Measurements from ENCODE around the gene L3MBTL3. TPM values are rescaled to one million over a fixed set of nuclear protein-coding genes. Genes with fewer than 3 reads are reported as not detected.
"Not testable (repeated sequence)": the region's sequence is repeated elsewhere in the genome, so short reads cannot be mapped to it uniquely, and the experiment has no call there.

Gene L3MBTL3
- total RNA-seq, 2 experiments from 2014 or later, result 15.4 to 25.6 TPM

DNA sequence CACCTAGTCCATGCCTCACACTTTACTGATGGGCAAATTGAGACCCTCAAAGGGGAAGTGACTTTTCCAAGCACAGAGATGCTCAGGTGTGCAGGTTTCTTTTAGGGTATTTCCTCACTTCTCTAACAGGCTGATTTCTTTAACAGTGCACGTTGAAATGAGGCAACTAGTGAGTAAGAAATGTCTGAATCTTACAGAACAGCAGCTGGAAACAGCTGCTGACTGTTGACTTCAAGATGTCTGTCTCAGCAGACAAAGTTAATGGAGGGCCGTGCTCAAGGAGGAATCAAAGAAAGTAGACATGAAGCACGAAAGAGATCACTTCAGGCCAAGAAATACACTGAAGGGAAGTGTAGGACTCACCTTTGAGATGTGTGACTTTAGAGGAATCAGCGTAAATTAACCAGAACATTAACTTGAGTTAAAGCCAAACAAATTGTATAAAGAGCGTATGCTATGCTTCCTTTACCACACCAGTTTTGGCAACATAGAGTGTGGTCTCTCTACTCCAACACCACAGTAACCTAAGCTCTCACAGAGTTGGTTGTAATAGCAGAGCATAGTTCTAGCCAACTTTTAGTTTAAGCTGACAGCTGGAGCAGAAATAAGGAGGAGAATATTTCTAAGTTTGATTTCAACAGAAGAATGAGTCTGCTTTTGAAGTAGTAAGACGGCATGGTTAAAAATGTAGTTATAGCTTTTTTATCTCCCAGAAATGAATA lies 143.5 kb downstream of the L3MBTL3 start:
- Mint-ChIP-seq H3K36me3 (peaks cover 51% of the 10 kb centered on the region), H3K4me3 (no peak overlapping the region), H3K27me3 (no peaks in the 10 kb centered on the region), H3K9me3 (ENCODE audit: low read depth) (peaks cover 7% of the 10 kb centered on the region), H3K27ac (no peak overlapping the region), H3K4me1 (peaks cover 8% of the 10 kb centered on the region)
- DNase-seq (no peak), ATAC-seq (no peak)
- CTCF ChIA-PET, result interaction anchor here (0.6 kb wide), 1 partner anchor 48 kb away, joined by 3 read pairs; no protein-coding TSS in a partner anchor

DNA sequence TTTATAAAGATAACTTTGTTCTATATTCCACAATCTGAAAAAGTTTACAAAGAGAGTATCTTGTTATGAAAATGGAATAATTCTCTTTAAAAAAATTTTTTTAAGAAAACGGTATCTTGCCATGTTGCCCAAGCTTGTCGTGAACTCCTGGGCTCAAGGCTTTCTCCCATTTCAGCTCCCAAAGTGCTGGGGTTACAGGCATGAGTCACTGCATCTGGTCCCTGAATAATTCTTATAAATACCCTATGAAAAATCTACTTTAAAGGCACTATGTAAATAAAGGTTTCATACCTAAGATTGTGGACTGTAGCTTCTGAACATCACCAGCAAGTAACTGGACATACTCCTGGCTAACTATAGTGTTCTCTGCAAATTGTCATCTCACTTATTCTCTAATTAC lies 144.0 kb downstream of the L3MBTL3 start:
- no peak overlapping the region for H3K4me3 Mint-ChIP-seq
- H3K27ac Mint-ChIP-seq, result no peak overlapping the region
- CTCF ChIA-PET, result interaction anchor here (0.6 kb wide), 1 partner anchor 48 kb away, joined by 3 read pairs; no protein-coding TSS in a partner anchor
- DNase-seq (no peak), ATAC-seq (no peak)
- H3K9me3 Mint-ChIP-seq (ENCODE audit: low read depth), result peaks cover 7% of the 10 kb centered on the region
- H3K27me3 Mint-ChIP-seq, result no peaks in the 10 kb centered on the region
- peaks cover 55% of the 10 kb centered on the region for H3K36me3 Mint-ChIP-seq
- peaks cover 8% of the 10 kb centered on the region for H3K4me1 Mint-ChIP-seq

GRCh38 chr6:130163266-130163665 lies 144.9 kb downstream of the L3MBTL3 start:
- Mint-ChIP-seq H3K9me3 (ENCODE audit: low read depth) (peaks cover 6% of the 10 kb centered on the region), H3K27me3 (no peaks in the 10 kb centered on the region), H3K4me3 (no peak overlapping the region), H3K36me3 (peaks cover 54% of the 10 kb centered on the region), H3K4me1 (peaks cover 8% of the 10 kb centered on the region), H3K27ac (no peak overlapping the region)
- DNase-seq, result no peak
- ATAC-seq, result no peak
- CTCF ChIA-PET, result no interaction called here

DNA sequence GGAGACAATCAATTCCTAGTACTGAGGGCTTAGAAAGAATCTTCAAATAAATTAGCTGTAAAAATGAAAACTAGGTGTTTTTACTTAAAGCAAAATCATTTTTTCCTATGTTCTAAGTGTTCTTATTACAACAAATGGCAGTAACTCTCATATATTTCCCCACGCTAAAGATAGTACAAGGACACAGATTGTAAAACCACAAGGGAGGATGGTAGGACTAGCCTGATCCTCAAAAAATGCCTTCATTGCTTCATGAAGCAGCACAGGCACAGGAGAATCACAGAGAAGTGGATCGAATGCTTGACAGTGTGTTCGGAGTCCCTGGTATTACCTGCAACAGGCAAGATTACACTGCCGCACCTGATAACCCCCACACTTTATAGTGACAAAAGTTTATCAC lies 145.9 kb downstream of the L3MBTL3 start:
- H3K27ac Mint-ChIP-seq, result no peak overlapping the region
- H3K36me3 Mint-ChIP-seq, result peaks cover 47% of the 10 kb centered on the region
- H3K4me3 Mint-ChIP-seq, result no peak overlapping the region
- DNase-seq (no peak), ATAC-seq (no peak)
- CTCF ChIA-PET, result no interaction called here
- peaks cover 5% of the 10 kb centered on the region for H3K9me3 Mint-ChIP-seq (ENCODE audit: low read depth)
- H3K4me1 Mint-ChIP-seq, result peaks cover 8% of the 10 kb centered on the region
- H3K27me3 Mint-ChIP-seq, result no peaks in the 10 kb centered on the region

DNA sequence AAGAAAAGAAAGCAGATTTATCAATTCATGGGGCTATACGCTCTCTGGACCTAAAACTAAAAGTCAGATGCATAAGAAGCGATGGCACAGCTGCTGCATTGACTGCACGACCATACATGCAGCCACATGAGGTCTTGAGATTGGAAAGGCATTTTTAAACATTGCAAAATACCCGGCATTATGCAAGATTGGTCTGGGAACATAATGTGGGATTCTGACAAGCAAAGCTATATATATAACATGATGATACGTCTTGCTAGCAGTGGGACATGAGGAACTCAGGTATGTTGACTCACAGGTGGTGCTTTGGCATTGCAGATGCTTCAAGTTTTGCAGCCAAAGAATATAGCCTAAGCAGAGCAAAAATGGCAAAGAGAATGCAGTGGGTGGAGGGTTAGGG lies 149.3 kb downstream of the L3MBTL3 start:
- DNase-seq (no peak), ATAC-seq (no peak)
- H3K27me3 Mint-ChIP-seq, result no peaks in the 10 kb centered on the region
- CTCF ChIA-PET, result no interaction called here
- H3K9me3 Mint-ChIP-seq (ENCODE audit: low read depth), result peaks cover 17% of the 10 kb centered on the region
- peaks cover 49% of the 10 kb centered on the region for H3K36me3 Mint-ChIP-seq
- H3K4me1 Mint-ChIP-seq, result peaks cover 8% of the 10 kb centered on the region
- H3K27ac Mint-ChIP-seq, result no peak overlapping the region
- no peak overlapping the region for H3K4me3 Mint-ChIP-seq

DNA sequence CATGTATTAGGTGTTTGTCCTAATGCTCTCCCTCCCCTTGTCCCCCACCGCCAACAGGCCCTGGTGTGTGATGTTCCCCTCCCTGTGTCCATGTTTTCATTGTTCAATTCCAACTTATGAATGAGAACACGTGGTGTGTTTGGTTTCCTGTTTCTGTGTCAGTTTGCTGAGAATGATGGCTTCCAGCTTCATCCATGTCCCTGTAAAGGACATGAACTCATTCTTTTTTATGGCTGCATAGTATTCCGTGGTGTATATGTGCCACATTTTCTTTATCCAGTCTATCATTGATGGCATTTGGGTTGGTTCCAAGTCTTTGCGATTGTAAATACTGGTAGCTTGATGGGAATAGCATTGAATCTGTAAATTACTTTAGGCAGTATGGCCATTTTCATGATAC lies 151.8 kb downstream of the L3MBTL3 start:
- not testable (repeated sequence) for H3K27ac Mint-ChIP-seq, DNase-seq, ATAC-seq, H3K4me3 Mint-ChIP-seq, H3K4me1 Mint-ChIP-seq, H3K27me3 Mint-ChIP-seq
- CTCF ChIA-PET, result interaction anchor here (1.1 to 1.2 kb wide), 2 partner anchors 31 to 143 kb away, joined by 3 read pairs; no protein-coding TSS in a partner anchor
- H3K9me3 Mint-ChIP-seq (ENCODE audit: low read depth), result peaks cover 19% of the 10 kb centered on the region
- peaks cover 59% of the 10 kb centered on the region for H3K36me3 Mint-ChIP-seq

DNA sequence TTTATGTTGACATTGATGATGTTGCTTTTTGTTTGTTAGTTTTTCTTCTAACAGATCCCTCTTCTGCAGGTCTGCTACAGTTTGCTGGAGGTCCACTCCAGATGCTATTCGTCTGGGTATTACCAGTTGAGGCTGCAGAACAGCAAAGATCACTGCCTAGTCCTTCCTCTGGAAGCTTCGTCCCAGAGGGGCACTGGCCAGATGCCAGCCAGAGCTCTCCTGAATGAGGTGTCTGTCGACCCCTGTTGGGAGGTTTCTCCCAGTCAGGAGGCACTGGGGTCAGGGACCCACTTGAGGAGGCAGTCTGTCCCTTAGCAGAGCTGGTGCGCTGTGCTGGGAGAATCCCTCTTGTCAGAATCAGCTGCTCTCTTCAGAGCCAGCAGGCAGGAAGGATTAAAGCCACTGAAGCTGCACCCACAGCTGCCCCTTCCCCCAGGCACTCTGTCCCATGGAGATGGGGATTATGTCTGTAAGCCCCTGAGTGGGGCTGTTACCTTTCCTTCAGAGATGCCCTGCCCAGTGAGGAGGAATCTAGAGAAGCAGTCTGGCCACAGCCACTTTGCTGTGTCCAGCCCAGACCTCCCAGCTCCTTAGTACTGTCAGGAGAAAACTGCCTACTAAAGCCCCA lies 155.1 kb downstream of the L3MBTL3 start:
- peaks cover 62% of the 10 kb centered on the region for H3K36me3 Mint-ChIP-seq
- DNase-seq, H3K27ac Mint-ChIP-seq, H3K4me3 Mint-ChIP-seq, H3K27me3 Mint-ChIP-seq, ATAC-seq, CTCF ChIA-PET, H3K4me1 Mint-ChIP-seq: not testable (repeated sequence)
- H3K9me3 Mint-ChIP-seq (ENCODE audit: low read depth), result peaks cover 17% of the 10 kb centered on the region

- Mint-ChIP-seq H3K9me3 (ENCODE audit: low read depth) (peaks cover 10% of the 10 kb centered on the region), H3K27ac (no peak overlapping the region), H3K4me1 (peaks cover 8% of the 10 kb centered on the region), H3K27me3 (no peaks in the 10 kb centered on the region), H3K36me3 (peaks cover 70% of the 10 kb centered on the region), H3K4me3 (no peak overlapping the region)
- DNase-seq (no peak), ATAC-seq (no peak)
- CTCF ChIA-PET, result interaction anchor here (1.2 kb wide), 1 partner anchor 10 kb away, joined by 3 read pairs; no protein-coding TSS in a partner anchor
These were observed 158.0 kb downstream of the L3MBTL3 start for GRCh38 chr6:130176378-130176777.

DNA sequence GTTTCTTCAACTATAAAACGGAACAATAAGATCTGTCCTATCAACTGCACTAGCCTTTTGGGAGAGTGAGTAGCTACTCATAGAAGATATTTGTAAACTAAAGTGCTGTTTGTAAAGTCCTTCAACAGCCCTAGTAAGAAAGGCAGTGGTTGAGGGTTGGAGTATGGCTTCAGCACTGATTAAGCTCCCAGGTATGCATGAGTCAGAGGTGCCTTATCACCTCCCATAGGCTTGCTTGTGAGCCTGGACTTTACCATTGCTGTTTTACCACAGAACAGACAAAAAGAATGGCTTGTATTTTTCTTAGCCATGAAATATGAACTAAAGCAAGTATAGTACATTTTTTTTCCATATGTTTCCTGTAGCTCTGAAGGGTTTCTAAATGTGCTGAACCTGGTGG lies 160.3 kb downstream of the L3MBTL3 start:
- H3K9me3 Mint-ChIP-seq (ENCODE audit: low read depth), result no peaks in the 10 kb centered on the region
- H3K27me3 Mint-ChIP-seq, result no peaks in the 10 kb centered on the region
- H3K36me3 Mint-ChIP-seq, result peaks cover 68% of the 10 kb centered on the region

DNA sequence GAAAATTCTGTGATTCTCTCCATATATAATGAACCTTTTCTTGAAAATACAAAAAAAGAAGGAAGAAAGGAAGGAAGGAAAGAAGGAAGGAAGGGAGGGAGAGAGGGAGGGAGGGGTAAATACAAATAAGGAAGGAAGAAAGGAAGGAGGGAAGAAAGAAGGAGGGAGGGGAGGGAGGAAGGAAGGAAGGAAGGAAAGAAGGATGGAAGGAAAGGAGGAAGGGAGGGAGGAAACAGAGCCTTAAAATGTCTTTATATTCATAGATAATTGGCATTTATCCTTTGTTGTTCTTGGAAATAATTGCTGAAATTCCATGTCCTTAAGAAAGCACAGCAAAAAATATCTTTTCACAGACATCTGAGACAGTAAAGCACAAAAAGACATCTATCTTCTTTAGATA lies 164.1 kb downstream of the L3MBTL3 start:
- ATAC-seq, result no peak

More for the DNA sequence above, 160.3 kb downstream of the L3MBTL3 start:
- DNase-seq, result no peak
- CTCF ChIA-PET, result interaction anchor here (0.6 to 1.0 kb wide), 3 partner anchors 9 to 539 kb away, joined by 3 read pairs; no protein-coding TSS in a partner anchor
- ATAC-seq, result no peak
- H3K4me1 Mint-ChIP-seq, result peaks cover 23% of the 10 kb centered on the region
- no peak overlapping the region for H3K4me3 Mint-ChIP-seq
- H3K27ac Mint-ChIP-seq, result no peak overlapping the region

DNA sequence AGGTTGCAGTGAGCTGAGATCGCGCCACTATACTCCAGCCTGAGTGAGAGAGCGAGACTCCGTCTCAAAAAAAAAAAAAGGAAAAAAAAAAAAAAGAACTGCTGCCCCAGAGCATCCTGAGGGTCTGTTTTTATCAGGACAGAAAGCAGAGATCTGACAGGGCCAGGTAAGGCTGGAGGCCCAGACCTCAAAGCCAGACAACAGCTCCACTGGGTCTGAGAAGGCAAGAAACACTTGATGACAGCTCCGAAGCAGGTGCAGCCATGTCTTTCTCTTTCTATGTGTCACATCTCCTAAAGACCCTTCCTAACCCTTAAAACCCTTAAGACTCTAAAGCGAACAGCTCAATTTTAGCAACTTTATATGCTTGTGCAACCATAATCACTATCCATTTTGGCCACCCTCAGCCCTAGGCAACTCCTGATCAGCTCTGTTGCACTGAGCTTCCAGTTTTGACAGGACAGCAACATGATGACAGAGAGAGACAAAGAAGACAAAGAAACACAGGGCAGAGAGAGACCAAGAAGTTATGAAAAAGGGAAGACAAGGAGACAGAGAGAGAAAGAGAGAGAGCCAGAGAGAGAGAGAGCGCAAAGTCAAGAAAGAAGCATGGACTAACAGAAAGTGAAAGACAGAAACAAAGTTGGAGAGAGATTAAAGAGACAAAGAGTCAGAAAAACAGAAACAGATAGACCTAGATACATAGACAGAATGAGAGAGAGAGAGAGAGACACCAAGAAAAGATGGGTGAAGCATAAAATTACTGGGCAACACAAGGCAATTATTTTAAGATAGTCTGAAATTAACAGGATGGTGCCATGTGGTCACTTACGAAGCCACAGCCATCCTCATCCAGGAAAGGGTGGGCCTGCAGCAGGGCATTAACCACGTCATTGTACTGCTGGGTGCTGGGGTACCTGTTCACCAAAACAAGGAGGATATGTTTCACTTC lies 165.2 kb downstream of the L3MBTL3 start:
- CTCF ChIA-PET, result interaction anchor here (0.6 to 2.1 kb wide), 10 partner anchors 8 to 310 kb away, joined by 3 to 9 read pairs (median 3); partner anchors contain the start of gene SAMD3
- no peaks in the 10 kb centered on the region for H3K27me3 Mint-ChIP-seq
- peaks cover 51% of the 10 kb centered on the region for H3K4me1 Mint-ChIP-seq

More for the DNA sequence above, 164.1 kb downstream of the L3MBTL3 start:
- no peak overlapping the region for H3K27ac Mint-ChIP-seq
- CTCF ChIA-PET, result interaction anchor here (0.6 to 2.1 kb wide), 3 partner anchors 37 to 41 kb away, joined by 3 to 9 read pairs (median 3); partner anchors contain the start of gene SAMD3
- H3K27me3 Mint-ChIP-seq, result no peaks in the 10 kb centered on the region
- H3K36me3 Mint-ChIP-seq, result peaks cover 60% of the 10 kb centered on the region
- no peak for DNase-seq
- H3K4me3 Mint-ChIP-seq, result no peak overlapping the region
- peaks cover 45% of the 10 kb centered on the region for H3K4me1 Mint-ChIP-seq
- H3K9me3 Mint-ChIP-seq (ENCODE audit: low read depth), result no peaks in the 10 kb centered on the region

DNA sequence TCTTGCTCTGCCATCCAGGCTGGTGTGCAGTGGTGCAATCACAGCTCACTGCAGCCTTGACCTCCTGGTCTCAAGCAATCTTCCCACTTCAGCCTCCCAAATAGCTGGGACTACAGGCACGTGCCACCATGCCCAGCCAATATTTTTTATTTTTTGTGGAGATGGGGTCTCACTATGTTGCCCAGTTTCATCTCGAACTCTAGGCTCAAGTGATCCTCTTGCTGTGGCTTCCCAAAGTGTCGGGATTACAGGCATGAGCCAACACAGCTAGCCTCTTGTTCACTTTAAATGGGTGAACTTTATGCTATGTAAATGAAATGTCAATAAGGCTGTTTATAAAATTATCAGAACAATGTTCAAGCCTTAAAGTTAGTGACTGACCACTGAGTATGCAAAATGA lies 167.3 kb downstream of the L3MBTL3 start:
- H3K9me3 Mint-ChIP-seq (ENCODE audit: low read depth), result peaks cover 4% of the 10 kb centered on the region
- ATAC-seq, result no peak
- CTCF ChIA-PET, result interaction anchor here (0.9 to 1.6 kb wide), 5 partner anchors 9 to 97 kb away, joined by 3 to 4 read pairs (median 3); partner anchors contain the start of gene SAMD3
- H3K4me1 Mint-ChIP-seq, result peaks cover 57% of the 10 kb centered on the region
- H3K27ac Mint-ChIP-seq, result no peak overlapping the region
- DNase-seq, result no peak
- H3K27me3 Mint-ChIP-seq, result no peaks in the 10 kb centered on the region
- peaks cover 65% of the 10 kb centered on the region for H3K36me3 Mint-ChIP-seq
- H3K4me3 Mint-ChIP-seq, result no peak overlapping the region

More for the DNA sequence above, 165.2 kb downstream of the L3MBTL3 start:
- Mint-ChIP-seq H3K4me3 (peak overlapping the region; percentile 68), H3K9me3 (ENCODE audit: low read depth) (peaks cover under 1% of the 10 kb centered on the region), H3K36me3 (peaks cover 60% of the 10 kb centered on the region), H3K27ac (peak overlapping the region; percentile 90)
- ATAC-seq, result peak; percentile 86
- peak; percentile 80 for DNase-seq

Data from activated CD8-positive, alpha-beta memory T cell treated with anti-CD3 and anti-CD28 coated beads, Interleukin-2, amount 10 ng/mL, durations not matched to agents 7 days and 5 days (primary cell).